Heart right ventricle (tissue), 16 donors: ENCODE results near the gene SPEM3. TPM values are rescaled to one million over a fixed set of nuclear protein-coding genes. Genes with fewer than 3 reads are reported as not detected.

Source experiments
- ATAC-seq, 8 donors: fragments of 200-7000 bp; cut with Tn5 transposase; one replicate each; pipeline ENCODE4 v1.9.1; 2020; ENCODE audit warnings: mild to moderate bottlenecking in 8 of 8, moderate library complexity in 8 of 8, moderate number of reproducible peaks in 1 of 8
- DNase-seq, 2 donors: peaks; one replicate each; pipeline ENCODE4 v3.0.0-alpha.2; 2020
- H3K27ac ChIP-seq, 10 donors: fragments of 200-600 bp; sonication (generic) in 2 of 10; one replicate each; pipeline versions ENCODE4 v1.5.0 to v1.8.0; 2020 to 2022; ENCODE audit warnings: mild to moderate bottlenecking in 3 of 10
- H3K27me3 ChIP-seq, 7 donors: fragments of 200-600 bp; one replicate each; pipeline ENCODE4 v1.8.0; 2021 to 2022; ENCODE audit warnings: mild to moderate bottlenecking in 2 of 7
- H3K36me3 ChIP-seq, 9 donors: fragments of 200-600 bp; sonication (generic) in 1 of 9; one replicate each; pipeline versions ENCODE4 v1.5.0 to v1.8.0; 2020 to 2022; ENCODE audit warnings: mild to moderate bottlenecking in 2 of 9
- H3K4me1 ChIP-seq, 9 donors: fragments of 200-600 bp; sonication (generic) in 1 of 9; one replicate each; pipeline versions ENCODE4 v1.5.0 to v1.8.0; 2020 to 2022; ENCODE audit warnings: mild to moderate bottlenecking in 4 of 9
- H3K4me3 ChIP-seq, 10 donors: fragments of 200-600 bp; sonication (generic) in 2 of 10; one replicate each; pipeline versions ENCODE4 v1.5.0 to v1.8.0; 2020 to 2022; ENCODE audit warnings: mild to moderate bottlenecking in 7 of 10, moderate library complexity in 2 of 10
- H3K9me3 ChIP-seq, 11 donors: fragments of 200-600 bp in 10 of 11; sonication (generic) in 2 of 11; one replicate each; pipeline versions ENCODE4 v1.5.0 to v1.8.0; 2013 to 2022; ENCODE audit warnings: mild to moderate bottlenecking in 2 of 11, control low read depth in 1 of 11, moderate library complexity in 1 of 11
- CTCF ChIP-seq, 9 donors: fragments of 200-600 bp; sonication (generic) in 2 of 9; IDR thresholded peaks; one replicate each; pipeline versions ENCODE4 v1.5.0 to v1.8.0; 2021 to 2022; ENCODE audit warnings: antibody characterized with exemption in 9 of 9, mild to moderate bottlenecking in 5 of 9, moderate library complexity in 1 of 9
- WGBS, 2 donors: extraction: QIAGEN DNeasy Blood & Tissue Kit; methylation state at CpG; one replicate each; pipeline ENCODE4 v1.1.7; 2013; ENCODE audit warnings: inconsistent platforms in 1 of 2; 5-methylcytosine and 5-hydroxymethylcytosine counted together
- intact Hi-C, 10 donors: fragments of 100-400 bp; cut with DNase I; formaldehyde crosslinking; loops; one replicate each; pipeline versions ENCODE4 v1.11.1 to v1.14.2; 2022
- polyA plus RNA-seq, 2 donors: library from polyadenylated mRNA; stranded (reverse); fragments of 200-250 nt; gene quantifications; one replicate each; pipeline ENCODE4 v1.2.3, GENCODE V29; 2013
- total RNA-seq, 10 donors: library from RNA; stranded (reverse); fragmentation: NEBNext Ultra II Directional in 3 of 10; extraction: Animal tissue kit (Norgen Biotek cat#: 25700) in 3 of 10; gene quantifications; one replicate each; pipeline versions ENCODE4 v1.2.1 to v1.2.4, GENCODE V29; 2021 to 2023
- donor health status: Arrhythmogenic right ventricular cardiomyopathy.
- donor health status: ischemic (EF 13 %, LVEDD 7.1; RV severe dilation, severe dysfunction).
- donor health status: healthy with polysubstance abuse.
- donor health status: DM: no; HTN: yes; CAD: no.
- donor health status: DM: no; HTN: no; CAD: no.
- donor health status: ischemic (EF 25% LVEDD 6.9; RV normal size, moderate dysfunction).
- donor health status: ischemic (EF 25% LVEDD 5.7; RV mildly dilated, moderate dysfunction).
- donor health status: healthy.
- donor health status: DM: yes; HTN: yes; CAD: no.
- donor health status: Ischemic cardiomyopathy.
- donor health status: ischemic (EF 35%, LVEDD 5.7; RV mildly dilated, moderate dysfunction).
- donor health status: nonischemic (EF 11% LVEDD 7.7; RV severe dilation, severe dysfunction).
- donor health status: DM: yes; HTN: yes; CAD: no.
- donor health status: PGD.
- donor health status: ischemic (EF 29% LVEDD 5.4; RV normal size, mild dysfunction).
- donor health status: nonischemic (EF 23%, LVEDD 6.1; RV moderate dilation, normal function).

Gene SPEM3
- total and polyA plus RNA-seq, 12 donors, result not detected

GRCh38 chr17:7426203-7426863 is 2.3 kb upstream of the SPEM3 start:
- intact Hi-C loops, result no loop called here
- H3K4me3 ChIP-seq, result no peak overlapping the region
- H3K4me1 ChIP-seq, result no peaks in the 10 kb centered on the region
- H3K36me3 ChIP-seq, result no peaks in the 10 kb centered on the region
- peak in 1 of 8 donors; percentile 6 for ATAC-seq
- TF ChIP-seq CTCF (IDR thresholded peaks at IDR 0.05), result no peak
- H3K9me3 ChIP-seq, result no peaks in the 10 kb centered on the region
- no peak for DNase-seq
- WGBS, 2 donors, result 94% methylated on average over 33 of the region's 33 CpGs
- H3K27me3 ChIP-seq, result no peaks in the 10 kb centered on the region
- H3K27ac ChIP-seq, result no peak overlapping the region

- Histone ChIP-seq H3K27me3 (no peaks in the 10 kb centered on the region), H3K4me3 (no peak overlapping the region), H3K9me3 (no peaks in the 10 kb centered on the region), H3K36me3 (no peaks in the 10 kb centered on the region), H3K27ac (no peak overlapping the region), H3K4me1 (no peaks in the 10 kb centered on the region)
- WGBS, 2 donors, result 92 to 93% methylated on average over 29 of the region's 29 CpGs
- ATAC-seq, result peak in 2 of 8 donors; percentile 13 to 18
- no peak for TF ChIP-seq CTCF (IDR thresholded peaks at IDR 0.05)
- intact Hi-C loops, result no loop called here
- no peak for DNase-seq
Observed at GRCh38 chr17:7426896-7427489, 1.7 kb upstream of the SPEM3 start.

- Histone ChIP-seq H3K4me1 (no peaks in the 10 kb centered on the region), H3K9me3 (no peaks in the 10 kb centered on the region), H3K36me3 (no peaks in the 10 kb centered on the region), H3K27me3 (no peaks in the 10 kb centered on the region), H3K27ac (no peak overlapping the region), H3K4me3 (no peak overlapping the region)
- 89 to 90% methylated on average over 7 of the region's 7 CpGs for WGBS, 2 donors
- ATAC-seq (no peak), DNase-seq (no peak)
- TF ChIP-seq CTCF (IDR thresholded peaks at IDR 0.05), result no peak
- intact Hi-C loops, result no loop called here
Observed at GRCh38 chr17:7427549-7427948, 1.1 kb upstream of the SPEM3 start.

GRCh38 chr17:7429722-7430121 is 1.1 kb downstream of the SPEM3 start:
- ATAC-seq, result no peak
- Histone ChIP-seq H3K9me3 (no peaks in the 10 kb centered on the region), H3K27me3 (no peaks in the 10 kb centered on the region), H3K4me3 (no peak overlapping the region), H3K4me1 (peaks cover 0 to under 1% (median 0%) of the 10 kb centered on the region in 9 donors), H3K36me3 (no peaks in the 10 kb centered on the region), H3K27ac (no peak overlapping the region)
- WGBS, 2 donors, result 90 to 93% methylated on average over 9 to 10 of the region's 10 CpGs
- DNase-seq, result no peak
- intact Hi-C loops, result loop anchor here in 4 of 10 donors (10.0 kb wide), 3 partner anchors 75 to 155 kb away; partner anchors contain the start of genes KCTD11 (in 2 of the 4), TMEM95 (in 2 of the 4), MPDU1 (in 1 of the 4) and TNFSF13 (in 1 of the 4)
- TF ChIP-seq CTCF (IDR thresholded peaks at IDR 0.05), result no peak
